Mucosa of rectum (tissue), 2 donors: ENCODE results near the gene USP3.

Experiments used
- H3K27ac ChIP-seq, 2 donors: one replicate each; pipeline ENCODE4 v1.7.0; 2013; ENCODE audit warnings: inconsistent platforms in 2 of 2, low read depth in 2 of 2, low read length in 2 of 2
- H3K27me3 ChIP-seq, 2 donors: one replicate each; pipeline ENCODE4 v1.7.0; 2013; ENCODE audit warnings: low read length in 2 of 2; ENCODE audit not compliant: control insufficient read depth in 2 of 2, insufficient read depth in 2 of 2
- H3K36me3 ChIP-seq, 2 donors: one replicate each; pipeline ENCODE4 v1.7.0; 2013; ENCODE audit warnings: low read length in 2 of 2; ENCODE audit not compliant: control insufficient read depth in 2 of 2, insufficient read depth in 2 of 2
- H3K4me1 ChIP-seq, 2 donors: one replicate each; pipeline ENCODE4 v1.7.0; 2013; ENCODE audit warnings: low read length in 2 of 2, mild to moderate bottlenecking in 1 of 2; ENCODE audit not compliant: control insufficient read depth in 2 of 2, insufficient read depth in 2 of 2
- H3K4me3 ChIP-seq, 2 donors: one replicate each; pipeline ENCODE4 v1.7.0; 2013; ENCODE audit warnings: low read length in 2 of 2
- H3K9ac ChIP-seq, 2 donors: one replicate each; pipeline ENCODE4 v1.7.0; 2013; ENCODE audit warnings: low read length in 2 of 2, low read depth in 1 of 2, mild to moderate bottlenecking in 1 of 2
- H3K9me3 ChIP-seq, 2 donors: one replicate each; pipeline ENCODE4 v1.7.0; 2013; ENCODE audit warnings: low read length in 2 of 2; ENCODE audit not compliant: control insufficient read depth in 2 of 2
- donor health status: healthy.
- donor health status: Normal muscosa, but diverticular disease.

USP3 gene

GRCh38 chr15:63504247-63504978, at the start of gene USP3:
Gene USP3, plus strand, starts transcription at chr15:63504593. Its CDS starts 147 bp downstream, at chr15:63504740.
- no peaks in the 10 kb centered on the region for H3K27me3 ChIP-seq
- no peaks in the 10 kb centered on the region for H3K9me3 ChIP-seq
- H3K27ac ChIP-seq: peak within 1 kb of the TSS; percentile 97 to 100
- peak within 1 kb of the TSS; percentile 87 to 99 for H3K9ac ChIP-seq
- H3K4me1 ChIP-seq: peaks cover 50 to 56% of the 10 kb centered on the region in 2 donors
- H3K4me3 ChIP-seq: peak within 1 kb of the TSS; percentile 92 to 94
- H3K36me3 ChIP-seq: no peaks in the 10 kb centered on the region

GRCh38 chr15:63456258-63456657, 48.1 kb upstream of the USP3 start:
- Histone ChIP-seq H3K27me3 (no peaks in the 10 kb centered on the region), H3K4me1 (peaks cover 11 to 13% of the 10 kb centered on the region in 2 donors), H3K27ac (no peak overlapping the region), H3K4me3 (no peak overlapping the region), H3K36me3 (no peaks in the 10 kb centered on the region), H3K9ac (no peak overlapping the region), H3K9me3 (no peaks in the 10 kb centered on the region)

- H3K4me3 ChIP-seq: no peak overlapping the region
- no peaks in the 10 kb centered on the region for H3K36me3 ChIP-seq
- H3K9me3 ChIP-seq: no peaks in the 10 kb centered on the region
- H3K4me1 ChIP-seq: peaks cover 16 to 19% of the 10 kb centered on the region in 2 donors
- H3K27ac ChIP-seq: no peak overlapping the region
- H3K9ac ChIP-seq: no peak overlapping the region
- H3K27me3 ChIP-seq: no peaks in the 10 kb centered on the region
These were observed 47.0 kb upstream of the USP3 start for GRCh38 chr15:63457379-63457778.

GRCh38 chr15:63458026-63458425, 46.4 kb upstream of the USP3 start:
- Histone ChIP-seq H3K4me3 (no peak overlapping the region), H3K9ac (no peak overlapping the region), H3K4me1 (peaks cover 19 to 21% of the 10 kb centered on the region in 2 donors), H3K36me3 (no peaks in the 10 kb centered on the region), H3K9me3 (no peaks in the 10 kb centered on the region), H3K27ac (no peak overlapping the region), H3K27me3 (no peaks in the 10 kb centered on the region)

GRCh38 chr15:63458794-63459395, 45.5 kb upstream of the USP3 start:
- Histone ChIP-seq H3K9ac (no peak overlapping the region), H3K4me3 (no peak overlapping the region)

GRCh38 chr15:63460210-63461155, 43.9 kb upstream of the USP3 start:
- Histone ChIP-seq H3K4me1 (peaks cover 29 to 34% of the 10 kb centered on the region in 2 donors), H3K9ac (no peak overlapping the region), H3K36me3 (no peaks in the 10 kb centered on the region), H3K9me3 (no peaks in the 10 kb centered on the region), H3K4me3 (peak overlapping the region in 1 of 2 donors; percentile 34), H3K27me3 (no peaks in the 10 kb centered on the region), H3K27ac (peak overlapping the region in 1 of 2 donors; percentile 13)

More at GRCh38 chr15:63458794-63459395, 45.5 kb upstream of the USP3 start:
- Histone ChIP-seq H3K36me3 (no peaks in the 10 kb centered on the region), H3K4me1 (peaks cover 25 to 26% of the 10 kb centered on the region in 2 donors), H3K27ac (no peak overlapping the region), H3K27me3 (no peaks in the 10 kb centered on the region), H3K9me3 (no peaks in the 10 kb centered on the region)

GRCh38 chr15:63461230-63461985, 43.0 kb upstream of the USP3 start:
- Histone ChIP-seq H3K9ac (peak overlapping the region in 1 of 2 donors; percentile 8), H3K9me3 (no peaks in the 10 kb centered on the region), H3K27ac (peak overlapping the region in 1 of 2 donors; percentile 18), H3K36me3 (no peaks in the 10 kb centered on the region), H3K4me1 (peaks cover 29 to 36% of the 10 kb centered on the region in 2 donors), H3K4me3 (no peak overlapping the region), H3K27me3 (no peaks in the 10 kb centered on the region)

GRCh38 chr15:63462088-63462487, 42.3 kb upstream of the USP3 start:
- Histone ChIP-seq H3K4me3 (no peak overlapping the region), H3K9ac (peak overlapping the region in 1 of 2 donors; percentile 8), H3K27me3 (no peaks in the 10 kb centered on the region), H3K27ac (peak overlapping the region; percentile 48), H3K36me3 (no peaks in the 10 kb centered on the region), H3K9me3 (no peaks in the 10 kb centered on the region), H3K4me1 (peaks cover 29 to 43% of the 10 kb centered on the region in 2 donors)

- no peaks in the 10 kb centered on the region for H3K36me3 ChIP-seq
- H3K4me3 ChIP-seq: no peak overlapping the region
- no peaks in the 10 kb centered on the region for H3K27me3 ChIP-seq
- no peaks in the 10 kb centered on the region for H3K9me3 ChIP-seq
- H3K9ac ChIP-seq: no peak overlapping the region
- peak overlapping the region in 1 of 2 donors; percentile 48 for H3K27ac ChIP-seq
- H3K4me1 ChIP-seq: peaks cover 29 to 43% of the 10 kb centered on the region in 2 donors
These were observed 41.4 kb upstream of the USP3 start for GRCh38 chr15:63463036-63463435.
